Left ventricle myocardium inferior (tissue), 1 donor: Measurements from ENCODE around the gene FCN2. TPM values are rescaled to one million over a fixed set of nuclear protein-coding genes. Genes with fewer than 3 reads are reported as not detected.
"Not testable (repeated sequence)": the region's sequence is repeated elsewhere in the genome, so short reads cannot be mapped to it uniquely, and the experiment has no call there.

Experiments used
- DNase-seq: peaks from one replicate; pipeline ENCODE4 v3.0.0-alpha.2; 2020
- H3K27ac ChIP-seq: fragments of 200-600 bp; replicated peaks from 2 replicates; pipeline ENCODE4 v1.8.0; 2021
- H3K27me3 ChIP-seq: fragments of 200-600 bp; 2 replicates; pipeline ENCODE4 v1.8.0; 2021; ENCODE audit warnings: low read depth
- H3K36me3 ChIP-seq: fragments of 200-600 bp; 2 replicates; pipeline ENCODE4 v1.8.0; 2021
- H3K4me1 ChIP-seq: fragments of 200-600 bp; 2 replicates; pipeline ENCODE4 v1.8.0; 2021
- H3K4me3 ChIP-seq: fragments of 200-600 bp; 2 replicates; pipeline ENCODE4 v1.8.0; 2021; ENCODE audit warnings: mild to moderate bottlenecking, moderate library complexity
- H3K9me3 ChIP-seq: fragments of 200-600 bp; replicated peaks from 2 replicates; pipeline ENCODE4 v1.8.0; 2021
- CTCF ChIP-seq: fragments of 200-600 bp; IDR thresholded peaks from 2 replicates; pipeline ENCODE4 v1.8.0; 2021; ENCODE audit warnings: antibody characterized with exemption, mild to moderate bottlenecking, borderline replicate concordance
- intact Hi-C: fragments of 100-400 bp; cut with micrococcal nuclease; formaldehyde crosslinking; loops from one replicate; pipeline ENCODE4 v1.11.0; 2022
- total RNA-seq: library from RNA; stranded (reverse); fragmentation: NEBNext Ultra II Directional; extraction: Animal tissue kit (Norgen Biotek cat#: 25700); gene quantifications from one replicate; pipeline ENCODE4 v1.2.1, GENCODE V29; 2021
- donor health status: DM: no; HTN: yes; CAD: no; lungs with severe emphysema.

Gene FCN2
- total RNA-seq, 1 donor from 2014 or later: not detected

GRCh38 chr9:134853893-134854292, 26.7 kb upstream of the FCN2 start:
- H3K4me1 ChIP-seq: no peaks in the 10 kb centered on the region
- no peak for DNase-seq
- H3K9me3 ChIP-seq: peaks cover 3% of the 10 kb centered on the region
- intact Hi-C loops: no loop called here
- no peak overlapping the region for H3K27ac ChIP-seq
- H3K4me3 ChIP-seq: no peak overlapping the region
- TF ChIP-seq CTCF: no peak
- no peaks in the 10 kb centered on the region for H3K36me3 ChIP-seq
- H3K27me3 ChIP-seq: peaks cover 39% of the 10 kb centered on the region

GRCh38 chr9:134854541-134854981, 26.0 kb upstream of the FCN2 start:
- intact Hi-C loops: no loop called here
- no peak overlapping the region for H3K27ac ChIP-seq
- peaks cover 6% of the 10 kb centered on the region for H3K9me3 ChIP-seq
- no peaks in the 10 kb centered on the region for H3K36me3 ChIP-seq
- DNase-seq: no peak
- no peaks in the 10 kb centered on the region for H3K4me1 ChIP-seq
- no peak overlapping the region for H3K4me3 ChIP-seq
- H3K27me3 ChIP-seq: peaks cover 39% of the 10 kb centered on the region
- no peak for TF ChIP-seq CTCF

GRCh38 chr9:134855231-134855899, 25.2 kb upstream of the FCN2 start:
- H3K4me3 ChIP-seq: no peak overlapping the region
- H3K36me3 ChIP-seq: no peaks in the 10 kb centered on the region
- TF ChIP-seq CTCF: no peak
- intact Hi-C loops: no loop called here
- no peak for DNase-seq
- peaks cover 39% of the 10 kb centered on the region for H3K27me3 ChIP-seq
- H3K9me3 ChIP-seq: peaks cover 6% of the 10 kb centered on the region
- no peaks in the 10 kb centered on the region for H3K4me1 ChIP-seq
- no peak overlapping the region for H3K27ac ChIP-seq

GRCh38 chr9:134855900-134856377, 24.7 kb upstream of the FCN2 start:
- no peak for TF ChIP-seq CTCF
- H3K9me3 ChIP-seq: peaks cover 6% of the 10 kb centered on the region
- H3K36me3 ChIP-seq: no peaks in the 10 kb centered on the region
- no peak overlapping the region for H3K4me3 ChIP-seq
- intact Hi-C loops: no loop called here
- no peak overlapping the region for H3K27ac ChIP-seq
- DNase-seq: no peak
- H3K27me3 ChIP-seq: peaks cover 39% of the 10 kb centered on the region
- H3K4me1 ChIP-seq: no peaks in the 10 kb centered on the region

- H3K4me1 ChIP-seq, H3K27ac ChIP-seq, H3K4me3 ChIP-seq, H3K36me3 ChIP-seq, intact Hi-C loops, DNase-seq: not testable (repeated sequence)
- Histone ChIP-seq H3K27me3 (peaks cover 39% of the 10 kb centered on the region), H3K9me3 (peaks cover 12% of the 10 kb centered on the region)
Measured at GRCh38 chr9:134857451-134857850, 23.2 kb upstream of the FCN2 start.

- no peak for DNase-seq
- Histone ChIP-seq H3K27me3 (peaks cover 33% of the 10 kb centered on the region), H3K9me3 (peaks cover 12% of the 10 kb centered on the region), H3K4me3 (no peak overlapping the region), H3K36me3 (no peaks in the 10 kb centered on the region), H3K27ac (no peak overlapping the region), H3K4me1 (no peaks in the 10 kb centered on the region)
- intact Hi-C loops: no loop called here
- no peak for TF ChIP-seq CTCF
Measured at GRCh38 chr9:134858051-134858841, 22.4 kb upstream of the FCN2 start.
